Fibroblast of mammary gland (primary cell): ENCODE results near the gene SNX9.
"Not testable (repeated sequence)": the region's sequence is repeated elsewhere in the genome, so short reads cannot be mapped to it uniquely, and the experiment has no call there.

ENCODE experiments used
- DNase-seq: peaks from one replicate; pipeline ENCODE4 v3.0.0-alpha.2; 2010; ENCODE audit warnings: low read depth
- H3K4me3 ChIP-seq: 2 replicates; pipeline ENCODE4 v1.5.1; 2011; ENCODE audit warnings: low read depth, mild to moderate bottlenecking, low read length, moderate library complexity; ENCODE audit not compliant: control insufficient read depth
- TF ChIP-seq, protein P1 (sequence below): conservative IDR thresholded peaks from 2 replicates; pipeline ENCODE4 v1.5.1; 2011; ENCODE audit warnings: low read depth, low read length, inconsistent platforms; ENCODE audit not compliant: control insufficient read depth, insufficient read depth

The SNX9 gene

DNA sequence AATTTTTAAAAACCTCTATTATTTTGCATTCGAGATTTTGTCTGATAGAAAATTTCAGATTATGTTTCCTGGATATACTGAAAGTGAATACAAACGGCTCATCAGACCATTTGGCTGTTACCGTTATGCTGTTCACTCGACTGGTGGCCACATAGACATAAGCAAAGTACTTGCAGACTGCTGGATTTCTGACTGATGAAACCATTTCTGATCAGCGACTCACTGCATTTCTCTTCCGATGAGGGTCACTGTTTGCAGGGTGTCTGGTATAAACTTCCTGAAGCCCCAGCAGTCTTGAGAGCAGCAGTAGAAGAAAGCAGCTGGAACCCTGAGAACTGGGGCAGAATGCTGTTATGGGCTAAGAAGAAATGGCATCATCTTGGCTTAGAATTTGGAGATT lies 17.7 kb downstream of the SNX9 start:
- TF ChIP-seq, protein P1, sequence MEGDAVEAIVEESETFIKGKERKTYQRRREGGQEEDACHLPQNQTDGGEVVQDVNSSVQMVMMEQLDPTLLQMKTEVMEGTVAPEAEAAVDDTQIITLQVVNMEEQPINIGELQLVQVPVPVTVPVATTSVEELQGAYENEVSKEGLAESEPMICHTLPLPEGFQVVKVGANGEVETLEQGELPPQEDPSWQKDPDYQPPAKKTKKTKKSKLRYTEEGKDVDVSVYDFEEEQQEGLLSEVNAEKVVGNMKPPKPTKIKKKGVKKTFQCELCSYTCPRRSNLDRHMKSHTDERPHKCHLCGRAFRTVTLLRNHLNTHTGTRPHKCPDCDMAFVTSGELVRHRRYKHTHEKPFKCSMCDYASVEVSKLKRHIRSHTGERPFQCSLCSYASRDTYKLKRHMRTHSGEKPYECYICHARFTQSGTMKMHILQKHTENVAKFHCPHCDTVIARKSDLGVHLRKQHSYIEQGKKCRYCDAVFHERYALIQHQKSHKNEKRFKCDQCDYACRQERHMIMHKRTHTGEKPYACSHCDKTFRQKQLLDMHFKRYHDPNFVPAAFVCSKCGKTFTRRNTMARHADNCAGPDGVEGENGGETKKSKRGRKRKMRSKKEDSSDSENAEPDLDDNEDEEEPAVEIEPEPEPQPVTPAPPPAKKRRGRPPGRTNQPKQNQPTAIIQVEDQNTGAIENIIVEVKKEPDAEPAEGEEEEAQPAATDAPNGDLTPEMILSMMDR, result no peak
- no peak overlapping the region for H3K4me3 ChIP-seq
- peak; percentile 66 for DNase-seq

DNA sequence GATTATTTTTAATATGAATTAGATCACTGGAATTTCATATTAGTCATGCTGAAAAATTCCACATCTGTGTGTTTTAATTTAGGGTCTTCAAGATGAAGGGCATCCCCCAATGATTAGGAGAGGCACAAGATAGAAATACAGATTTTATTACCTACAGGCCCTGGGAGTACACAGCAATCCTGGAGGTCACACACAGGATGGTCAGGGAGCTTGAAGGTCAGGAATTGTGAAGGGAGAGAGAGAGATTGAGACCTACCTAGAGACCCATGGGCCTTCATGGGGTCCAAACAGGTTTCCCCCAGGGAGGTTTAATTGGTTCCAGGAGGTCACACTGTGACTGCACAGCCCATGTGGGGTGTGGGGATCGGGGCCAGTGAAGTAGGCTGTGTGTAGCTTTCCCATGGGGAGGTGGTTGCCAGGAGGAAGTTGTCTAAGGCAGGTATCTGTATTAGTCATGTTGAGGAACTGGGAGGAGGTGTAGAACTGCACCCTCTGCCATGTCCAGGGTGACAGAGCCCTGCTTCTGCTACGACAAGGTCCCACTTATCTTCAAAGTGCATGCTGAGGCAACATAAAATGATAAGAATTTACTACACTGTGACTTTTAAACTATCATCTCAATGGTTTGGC lies 18.3 kb downstream of the SNX9 start:
- TF ChIP-seq, protein P1, result no peak
- no peak overlapping the region for H3K4me3 ChIP-seq
- no peak for DNase-seq

DNA sequence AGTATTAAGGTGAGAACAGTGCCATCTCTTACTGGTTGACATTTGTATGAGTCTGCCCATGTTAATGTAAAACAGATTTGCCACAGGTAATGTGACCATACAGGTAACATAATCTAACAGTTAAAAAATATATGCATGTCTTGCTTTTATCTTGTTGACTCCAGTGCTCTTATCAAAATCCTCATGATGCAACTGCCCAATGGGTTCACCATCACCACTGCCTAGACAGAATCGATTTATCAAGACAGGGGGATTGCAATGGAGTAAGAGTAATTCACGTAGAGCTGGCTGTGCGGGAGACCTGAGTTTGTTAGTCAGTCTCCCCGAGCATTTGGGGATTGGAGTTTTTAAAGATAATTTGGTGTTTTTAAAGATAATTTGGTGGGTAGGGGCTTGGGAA lies 19.2 kb downstream of the SNX9 start:
- H3K4me3 ChIP-seq, result no peak overlapping the region
- TF ChIP-seq, protein P1, result no peak
- DNase-seq, result no peak

DNA sequence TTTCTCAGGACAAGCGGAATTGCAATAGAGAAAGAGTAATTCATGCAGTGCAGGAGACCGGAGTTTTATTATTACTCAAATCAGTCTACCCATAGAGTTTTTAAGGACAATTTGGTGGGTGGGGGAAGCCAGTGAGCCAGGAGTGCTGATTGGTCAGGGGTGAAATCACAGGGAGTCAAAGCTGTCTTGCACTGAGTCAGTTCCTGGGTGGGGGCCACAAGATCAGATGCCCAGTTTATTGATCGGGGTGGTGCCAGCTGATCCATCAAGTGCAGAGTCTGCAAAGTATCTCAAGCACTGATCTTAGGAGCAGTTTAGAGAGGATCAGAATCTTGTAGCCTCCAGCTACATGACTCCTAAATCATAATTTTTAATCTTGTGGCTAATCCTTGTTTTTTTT lies 21.1 kb downstream of the SNX9 start:
- peak; percentile 46 for DNase-seq
- H3K4me3 ChIP-seq, result not testable (repeated sequence)

DNA sequence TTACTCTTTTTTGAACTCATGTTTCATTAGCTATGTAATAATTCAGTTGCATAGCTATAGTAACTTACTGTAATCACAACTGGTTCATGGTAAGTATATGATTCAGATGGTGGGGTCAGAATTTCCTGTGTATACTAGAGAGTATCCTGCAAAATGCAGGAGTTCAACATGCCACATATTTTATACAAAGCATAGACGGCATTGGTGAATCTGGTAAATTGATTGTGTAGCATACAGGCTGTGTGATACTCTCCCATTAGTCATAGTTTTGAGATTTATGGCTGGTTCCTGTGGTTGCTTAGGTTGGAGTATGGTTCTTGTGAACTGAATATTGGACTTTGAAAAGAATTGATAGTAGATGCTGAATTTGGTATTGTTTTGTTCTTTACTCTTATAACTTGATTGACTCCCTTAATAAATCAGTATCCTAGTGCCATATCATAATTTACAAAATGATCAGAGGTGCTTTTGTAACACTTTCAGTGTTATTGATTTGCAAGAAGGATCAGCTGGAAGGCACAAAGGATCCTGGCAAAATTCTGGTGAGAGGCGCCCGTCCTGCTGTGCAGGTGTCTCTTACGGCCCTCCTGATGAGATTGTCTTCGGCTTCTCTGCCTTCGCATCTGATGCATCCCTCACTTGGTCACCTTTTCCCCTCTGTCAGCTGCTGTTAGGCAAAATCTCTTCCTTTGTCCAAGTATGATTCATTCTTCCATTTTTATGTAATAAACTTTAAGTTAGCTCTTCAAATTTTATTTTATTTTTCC lies 22.6 kb downstream of the SNX9 start:
- H3K4me3 ChIP-seq, result no peak overlapping the region
- TF ChIP-seq, protein P1, result no peak
- DNase-seq, result peak; percentile 43

DNA sequence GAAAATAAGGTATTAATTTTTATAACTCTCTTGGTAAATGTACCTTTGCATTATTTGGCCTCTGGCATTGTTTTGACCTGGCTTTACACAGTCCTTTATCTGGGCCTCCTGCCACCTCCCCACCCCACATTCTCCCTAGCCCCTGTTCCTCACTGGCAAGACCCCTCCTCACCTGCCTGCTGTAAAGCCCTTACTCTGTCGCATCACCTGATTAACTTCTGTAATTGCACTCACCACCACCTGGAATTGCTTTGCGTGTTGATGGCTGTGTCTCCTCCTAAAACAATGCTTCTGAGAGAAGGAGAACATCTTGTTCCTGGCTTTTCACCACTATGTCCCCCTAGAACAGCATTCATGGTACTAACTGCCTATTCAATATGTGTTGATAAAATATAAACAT lies 24.8 kb downstream of the SNX9 start:
- TF ChIP-seq, protein P1, result no peak
- H3K4me3 ChIP-seq, result no peak overlapping the region
- DNase-seq, result no peak

DNA sequence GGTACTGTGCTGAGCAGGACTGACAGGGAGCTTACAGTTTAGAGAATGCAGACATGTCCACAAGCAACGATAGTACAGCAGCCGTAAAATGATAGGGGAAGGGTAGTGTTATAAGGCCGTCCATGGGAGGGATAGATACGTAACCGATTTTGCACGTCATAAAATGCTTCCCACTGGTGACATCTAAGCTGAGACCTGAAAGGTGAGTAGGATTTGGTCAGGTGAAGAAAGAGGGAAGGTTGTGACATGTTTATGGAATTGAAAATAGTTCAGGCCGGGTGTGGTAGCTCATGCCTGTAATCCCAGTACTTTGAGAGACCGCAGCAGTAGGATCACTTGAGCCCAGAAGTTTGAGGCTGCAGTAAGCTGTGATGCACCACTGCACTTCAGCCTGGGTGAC lies 25.6 kb downstream of the SNX9 start:
- no peak overlapping the region for H3K4me3 ChIP-seq
- no peak for DNase-seq
- TF ChIP-seq, protein P1, result no peak
